HG03108 (cell line): ENCODE measurements around the gene SGK1.

Source experiments
- ATAC-seq: cut with Tn5 transposase; IDR thresholded peaks from one replicate; pipeline ENCODE4 v1.9.1; 2021; ENCODE audit warnings: moderate library complexity; ENCODE audit not compliant: unreplicated experiment

The SGK1 gene

GRCh38 chr6:134132494-134133141 lies 185.3 kb downstream of the SGK1 start:
- no peak for ATAC-seq

GRCh38 chr6:134131530-134132139 lies 186.3 kb downstream of the SGK1 start:
- ATAC-seq: no peak

DNA sequence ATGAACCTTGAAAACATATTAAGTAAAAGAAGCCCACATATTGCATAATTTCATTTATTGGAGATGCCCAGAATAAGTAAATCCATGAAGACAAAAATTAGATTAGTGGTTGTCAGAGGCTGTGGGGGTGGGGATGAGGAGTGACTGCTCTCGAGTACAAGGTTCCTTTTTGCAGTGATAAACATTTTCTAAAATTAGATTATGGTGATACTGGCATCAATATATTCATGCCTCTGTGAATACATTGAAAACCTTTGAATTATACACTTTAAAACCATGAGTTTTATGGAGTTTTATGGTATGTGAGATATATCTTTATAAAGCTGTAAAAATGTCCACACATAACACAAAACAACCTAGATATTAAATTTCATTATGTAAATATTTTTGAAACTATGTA lies 189.8 kb downstream of the SGK1 start:
- no peak for ATAC-seq

GRCh38 chr6:134123666-134124208 lies 194.2 kb downstream of the SGK1 start:
- ATAC-seq: no peak

DNA sequence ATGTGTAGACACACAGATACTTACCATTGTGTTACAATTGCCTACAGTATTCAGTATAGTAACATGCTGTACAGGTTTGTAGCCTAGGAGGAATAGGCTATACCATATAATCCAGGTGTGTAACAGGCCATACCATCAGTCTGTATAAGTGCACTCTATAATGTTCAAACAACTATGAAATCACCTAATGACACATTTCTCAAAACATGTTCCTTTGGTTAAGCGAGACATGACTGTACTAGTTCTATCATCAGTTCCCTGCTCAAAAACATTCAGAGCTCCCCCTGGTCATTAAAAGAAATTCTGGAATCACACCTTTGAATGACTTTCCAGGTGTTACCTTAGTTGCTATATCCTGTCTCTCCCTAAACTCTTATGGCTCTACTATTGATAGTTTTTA lies 195.1 kb downstream of the SGK1 start:
- ATAC-seq: no peak

GRCh38 chr6:134119486-134119885 lies 198.4 kb downstream of the SGK1 start:
- no peak for ATAC-seq
